ENCODE measurements around the gene SPRED3.
"Not testable (repeated sequence)": the region's sequence is repeated elsewhere in the genome, so short reads cannot be mapped to it uniquely, and the experiment has no call there.

The SPRED3 gene

DNA sequence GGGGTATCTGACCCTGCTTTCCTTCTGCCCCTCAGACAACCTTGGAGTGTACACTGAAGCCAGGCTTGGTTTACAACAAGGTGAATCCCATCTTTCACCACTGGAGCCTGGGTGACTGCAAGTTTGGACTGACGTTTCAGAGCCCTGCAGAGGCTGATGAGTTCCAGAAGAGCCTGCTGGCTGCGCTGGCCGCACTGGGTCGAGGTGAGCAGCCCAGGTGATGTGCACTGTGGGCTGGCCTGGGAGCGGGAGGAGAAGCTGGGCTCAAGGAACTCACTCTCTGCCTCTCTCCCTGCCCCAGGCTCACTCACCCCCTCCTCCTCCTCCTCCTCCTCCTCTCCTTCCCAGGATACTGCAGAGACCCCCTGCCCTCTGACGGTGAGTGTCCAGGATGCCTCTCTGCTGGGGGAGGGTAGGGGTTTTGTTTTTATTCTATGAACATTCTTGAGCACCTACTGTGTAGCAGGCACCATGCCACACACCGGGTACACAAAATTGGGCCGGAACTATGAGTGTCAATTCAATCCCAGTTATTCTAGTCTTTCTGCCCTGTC, 3.5 kb downstream of the SPRED3 start:
- no peak for DNase-seq (ENCODE audit: low read depth)

GRCh38 chr19:38392707-38393308, 4.3 kb downstream of the SPRED3 start:
- DNase-seq (ENCODE audit: low read depth): no peak

- no peak for DNase-seq (ENCODE audit: low read depth)
Observed at GRCh38 chr19:38394488-38394887, 6.0 kb downstream of the SPRED3 start.

DNA sequence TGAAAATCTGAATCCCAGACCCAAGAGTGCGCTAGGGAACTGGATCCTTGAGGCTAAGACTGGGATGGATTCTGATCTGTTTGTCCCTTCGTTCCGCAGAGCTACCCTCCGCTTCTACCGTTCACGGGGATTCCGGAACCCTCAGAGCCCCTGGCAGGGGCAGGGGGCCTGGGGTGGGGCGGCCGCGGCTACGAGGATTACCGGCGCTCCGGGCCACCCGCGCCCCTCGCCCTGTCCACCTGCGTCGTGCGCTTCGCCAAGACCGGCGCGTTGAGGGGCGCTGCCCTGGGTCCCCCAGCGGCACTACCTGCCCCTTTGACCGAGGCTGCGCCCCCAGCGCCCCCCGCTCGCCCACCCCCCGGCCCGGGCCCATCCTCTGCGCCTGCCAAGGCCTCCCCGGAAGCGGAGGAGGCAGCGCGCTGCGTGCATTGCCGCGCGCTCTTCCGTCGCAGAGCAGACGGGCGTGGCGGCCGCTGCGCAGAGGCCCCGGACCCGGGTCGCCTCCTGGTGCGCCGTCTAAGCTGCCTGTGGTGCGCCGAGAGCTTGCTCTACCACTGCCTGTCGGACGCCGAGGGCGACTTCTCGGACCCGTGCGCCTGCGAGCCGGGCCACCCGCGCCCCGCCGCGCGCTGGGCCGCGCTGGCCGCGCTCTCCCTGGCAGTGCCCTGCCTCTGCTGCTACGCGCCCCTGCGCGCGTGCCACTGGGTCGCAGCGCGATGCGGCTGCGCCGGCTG, 7.1 kb downstream of the SPRED3 start:
- DNase-seq (ENCODE audit: low read depth): no peak

DNA sequence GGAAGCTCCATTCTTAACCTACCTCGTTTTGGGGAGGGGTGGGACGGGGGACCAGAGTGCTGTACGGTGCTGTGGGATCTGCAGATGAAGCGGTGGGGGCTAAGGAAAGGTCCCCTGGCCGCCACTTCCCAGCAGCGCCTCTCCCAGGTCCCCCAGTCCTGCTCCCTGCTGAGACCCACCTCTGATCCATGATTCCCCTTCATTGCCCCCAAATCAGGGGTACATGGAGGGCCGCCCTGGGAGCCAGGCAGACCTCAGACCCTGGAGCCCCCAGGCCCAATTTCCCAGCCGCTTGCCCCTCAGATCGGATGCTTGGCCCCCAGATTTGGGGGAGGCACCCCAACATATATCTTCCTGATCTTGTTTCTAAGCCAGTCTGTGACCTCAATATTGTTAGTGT, 10.6 kb downstream of the SPRED3 start:
- no peak for DNase-seq (ENCODE audit: low read depth)

DNA sequence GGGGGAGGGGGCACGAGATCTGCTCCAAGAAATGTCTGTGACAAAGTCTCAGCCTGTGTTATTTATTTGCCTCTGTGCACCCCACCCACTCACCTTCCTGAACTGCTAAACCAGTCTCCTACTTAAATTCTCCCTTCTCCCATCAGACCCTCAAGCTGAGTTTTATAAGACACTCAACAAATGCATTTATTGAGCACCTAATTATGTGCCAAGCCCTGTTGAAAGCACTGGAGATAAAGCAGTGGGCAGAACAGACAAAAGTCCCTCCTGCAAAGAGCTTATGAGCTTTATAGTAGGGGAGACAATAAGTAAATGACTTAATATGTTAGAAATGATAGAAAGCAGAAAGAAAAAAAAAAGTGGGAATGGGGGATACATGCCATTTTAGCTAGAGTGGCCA, 11.0 kb downstream of the SPRED3 start:
- DNase-seq (ENCODE audit: low read depth): no peak

DNA sequence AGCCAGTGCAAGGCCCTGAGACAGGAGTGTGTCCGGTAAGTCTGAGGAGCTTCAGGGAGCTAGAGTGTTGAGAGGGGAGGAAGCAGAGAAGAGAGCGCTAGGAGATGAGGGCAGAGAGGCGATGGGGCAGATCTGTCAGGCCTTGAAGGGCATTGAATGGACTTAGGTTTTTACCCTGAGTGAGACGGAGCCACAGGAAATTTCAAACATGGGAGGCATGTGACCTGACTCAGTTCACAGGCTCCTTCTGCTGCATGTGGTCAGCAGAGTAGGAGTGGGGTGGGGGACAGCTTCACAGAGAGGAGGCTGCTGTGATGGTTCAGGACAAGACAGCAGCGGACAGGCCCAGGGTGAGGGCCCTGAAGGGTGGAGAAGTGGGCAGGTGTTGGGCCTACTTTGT, 11.9 kb downstream of the SPRED3 start:
- no peak for DNase-seq (ENCODE audit: low read depth)

- DNase-seq (ENCODE audit: low read depth): no peak
Observed at GRCh38 chr19:38401148-38401547, 12.7 kb downstream of the SPRED3 start.

DNA sequence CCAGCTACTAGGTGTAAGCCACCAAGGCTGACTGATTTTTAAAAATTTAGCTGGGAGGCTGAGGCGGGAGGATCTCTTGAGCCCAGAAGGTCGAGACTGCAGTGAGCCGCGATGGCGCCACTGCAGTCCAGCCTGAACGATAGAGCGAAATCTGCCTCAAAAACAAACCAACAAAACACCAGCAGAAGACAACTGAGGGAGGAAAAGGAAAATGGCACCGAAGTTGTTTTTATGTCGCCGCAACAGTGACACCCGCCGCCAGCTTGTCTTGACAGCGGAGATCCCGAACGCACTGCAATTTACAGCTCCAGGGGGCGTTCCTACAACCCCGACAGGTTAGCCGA, 14.1 kb downstream of the SPRED3 start:
- no peak for DNase-seq (ENCODE audit: low read depth)

DNA sequence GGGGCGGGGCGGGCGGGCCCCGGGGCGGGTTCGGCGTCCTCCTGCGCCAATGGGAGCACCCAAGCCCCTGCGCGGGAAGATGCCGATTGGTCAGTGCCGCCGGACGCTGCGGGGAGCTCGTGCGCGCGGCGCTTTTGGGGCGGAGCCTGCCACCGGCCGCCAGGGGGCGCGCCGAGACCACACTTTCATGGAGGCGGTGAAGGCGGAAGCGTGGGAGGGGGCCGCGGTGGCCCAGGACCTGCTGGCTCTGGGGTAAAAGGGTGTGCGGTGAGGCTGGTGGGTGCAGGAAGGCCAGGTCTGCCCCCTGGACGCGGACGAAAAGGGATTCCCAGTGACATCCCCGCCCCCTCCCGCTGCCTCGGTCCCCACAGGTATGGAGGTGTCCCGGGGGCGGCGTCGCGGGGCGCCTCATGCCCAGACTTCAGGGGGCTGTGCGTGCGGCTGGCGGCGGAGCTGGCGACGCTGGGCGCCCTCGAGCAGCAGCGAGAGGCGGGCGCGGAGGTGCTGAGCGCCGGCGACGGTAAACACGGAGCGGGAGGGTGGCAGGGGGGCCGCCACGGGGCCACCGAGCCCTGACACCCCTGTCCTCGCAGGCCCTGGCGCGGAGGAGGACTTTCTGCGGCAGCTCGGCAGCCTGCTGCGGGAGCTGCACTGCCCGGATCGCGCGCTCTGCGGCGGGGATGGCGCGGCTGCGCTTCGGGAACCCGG, 14.6 kb downstream of the SPRED3 start, which contains the start of gene FAM98C:
FAM98C (plus strand) TSS at position 127 of the 708 bp plus-strand sequence; CDS start at position 188, 61 bp downstream.
- DNase-seq (ENCODE audit: low read depth): peak; percentile 87

DNA sequence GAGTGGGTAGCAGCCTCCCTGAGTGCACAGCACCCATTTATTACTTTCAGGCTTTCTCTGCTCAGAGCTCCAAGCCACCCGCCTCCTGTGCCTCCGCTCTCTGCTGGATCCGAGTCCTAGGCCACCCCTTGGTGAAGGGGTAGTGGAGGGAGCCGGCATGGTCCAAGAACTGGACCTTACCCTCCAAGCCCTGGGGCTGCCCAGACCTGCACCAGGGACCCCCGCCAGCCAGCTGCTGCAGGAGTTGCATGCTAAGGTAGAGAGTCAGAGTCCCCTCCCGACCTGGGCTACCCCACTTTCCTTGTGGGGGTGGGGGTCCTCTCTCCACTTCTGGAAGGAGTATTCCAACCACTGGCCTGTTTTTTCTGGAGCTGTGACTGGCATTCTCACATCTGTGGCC, 16.4 kb downstream of the SPRED3 start:
- no peak for DNase-seq (ENCODE audit: low read depth)

DNA sequence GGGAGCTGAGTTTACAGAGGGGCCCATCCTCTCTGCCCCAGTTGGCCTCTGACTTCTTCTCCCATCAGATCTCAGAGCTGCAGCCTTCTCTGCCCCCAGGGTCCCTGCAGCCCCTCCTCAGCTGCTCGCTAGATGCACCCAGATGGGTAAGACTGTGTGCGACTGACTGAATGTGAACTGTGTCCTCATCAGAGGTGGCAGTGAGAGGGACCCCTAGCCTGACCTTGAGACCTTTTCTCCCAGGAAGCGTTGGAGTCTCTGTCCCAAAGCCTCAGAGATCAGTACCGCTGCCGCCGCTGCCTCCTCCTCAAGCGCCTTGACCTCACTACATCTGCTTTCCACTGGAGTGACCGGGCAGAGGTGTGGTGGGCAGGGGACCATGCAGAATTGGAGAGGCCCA, 16.8 kb downstream of the SPRED3 start:
- no peak for DNase-seq (ENCODE audit: low read depth)

GRCh38 chr19:38409631-38410133, 21.2 kb downstream of the SPRED3 start:
- no peak for DNase-seq (ENCODE audit: low read depth)

- not testable (repeated sequence) for DNase-seq (ENCODE audit: low read depth)
Observed at GRCh38 chr19:38410407-38410806, 21.9 kb downstream of the SPRED3 start.

- DNase-seq (ENCODE audit: low read depth): no peak
Observed at GRCh38 chr19:38411041-38411712, 22.7 kb downstream of the SPRED3 start.

DNA sequence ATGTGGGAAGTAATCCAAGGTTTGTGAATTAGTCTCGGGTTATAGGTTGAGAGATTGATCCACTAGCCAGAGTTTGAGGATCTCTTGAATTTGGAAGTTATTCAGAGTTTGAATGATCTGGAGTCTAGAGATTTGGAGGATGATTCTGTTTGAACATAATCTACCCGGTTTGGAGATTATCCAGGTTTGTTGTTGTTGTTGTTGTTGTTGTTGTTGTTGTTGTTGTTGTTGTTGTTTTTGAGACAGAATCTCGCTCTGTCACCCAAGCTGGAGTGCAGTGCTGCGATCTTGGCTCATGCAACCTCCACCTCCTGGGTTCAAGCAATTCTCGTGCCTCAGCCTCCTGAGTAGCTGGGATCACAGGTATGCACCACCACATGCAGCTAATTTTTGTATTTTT, 23.4 kb downstream of the SPRED3 start:
- not testable (repeated sequence) for DNase-seq (ENCODE audit: low read depth)

GRCh38 chr19:38412491-38412890, 24.0 kb downstream of the SPRED3 start:
- no peak for DNase-seq (ENCODE audit: low read depth)

DNA sequence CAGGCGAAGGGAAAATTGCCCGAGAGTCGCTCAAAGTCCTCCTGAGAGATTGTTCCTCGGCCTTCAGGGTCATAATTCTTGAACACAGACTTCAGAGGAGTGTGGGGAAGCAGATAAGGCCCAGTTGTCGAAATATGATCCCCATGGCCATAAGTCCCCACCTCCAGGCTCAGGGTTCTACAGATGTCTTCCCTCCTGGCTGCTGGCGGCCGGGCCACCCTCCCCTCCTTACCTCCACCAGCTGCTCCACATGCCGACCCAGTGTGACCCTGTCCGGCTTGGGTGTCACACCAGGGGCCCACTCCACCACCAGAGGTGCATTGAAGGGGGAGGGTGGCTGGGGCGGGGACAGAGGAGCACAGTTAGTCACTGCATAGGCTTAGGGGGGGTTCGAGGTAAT, 24.5 kb downstream of the SPRED3 start:
- no peak for DNase-seq (ENCODE audit: low read depth)

- DNase-seq (ENCODE audit: low read depth): no peak
Observed at GRCh38 chr19:38413416-38413815, 24.9 kb downstream of the SPRED3 start.

- no peak for DNase-seq (ENCODE audit: low read depth)
Observed at GRCh38 chr19:38417146-38417543, 28.6 kb downstream of the SPRED3 start.

DNA sequence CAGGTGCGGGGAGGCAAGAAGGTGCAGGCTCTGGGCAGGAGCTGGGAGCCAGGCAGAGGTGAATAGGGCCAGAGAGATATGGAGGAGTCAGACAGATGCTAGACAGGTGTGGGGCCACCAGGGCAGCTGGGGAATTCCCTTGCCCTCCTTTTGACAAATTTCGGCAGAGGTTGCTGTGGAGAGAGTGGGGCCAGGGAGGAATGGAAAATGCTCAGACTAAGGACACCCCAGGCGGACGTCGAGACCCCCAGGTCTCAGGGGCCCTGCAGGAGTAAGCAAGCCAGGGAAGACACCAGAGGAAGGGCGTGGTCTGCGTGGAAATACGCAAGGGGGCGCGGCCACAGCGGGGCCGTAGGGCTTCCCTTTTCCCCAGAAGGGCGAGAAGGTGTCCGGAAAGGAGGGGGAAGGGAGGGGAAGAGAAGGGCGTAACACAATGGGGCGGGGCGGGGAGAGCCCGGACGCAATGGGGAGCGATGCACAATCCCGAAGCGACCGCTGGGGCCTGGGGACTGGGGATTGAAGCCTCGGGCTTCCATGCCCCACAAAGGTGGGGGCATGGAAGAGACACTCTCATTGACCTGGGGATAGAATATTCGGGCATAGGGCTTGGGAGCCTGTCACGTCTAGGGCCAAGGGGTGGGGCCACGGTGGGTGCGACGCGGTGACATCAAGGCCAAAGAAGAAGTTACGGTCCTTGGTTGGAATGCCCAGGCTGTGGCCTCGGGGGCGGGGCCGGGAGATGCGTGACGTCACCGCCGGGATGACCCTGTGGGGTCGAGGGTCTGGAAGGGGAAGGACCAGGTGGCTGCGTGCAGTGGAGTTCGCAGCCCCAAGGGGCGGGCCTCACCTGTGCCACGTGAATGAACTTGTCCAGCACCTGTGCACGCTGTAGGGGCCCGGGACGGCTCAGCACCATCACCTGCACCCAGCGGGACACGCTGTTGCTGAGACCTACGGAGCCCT, 29.3 kb downstream of the SPRED3 start:
- DNase-seq (ENCODE audit: low read depth): no peak
